ENCODE data around the gene PLXNB2. TPM values are rescaled to one million over a fixed set of nuclear protein-coding genes. Genes with fewer than 3 reads are reported as not detected.

PLXNB2 gene
- polyA plus RNA-seq, 1 donor: 109 TPM

DNA sequence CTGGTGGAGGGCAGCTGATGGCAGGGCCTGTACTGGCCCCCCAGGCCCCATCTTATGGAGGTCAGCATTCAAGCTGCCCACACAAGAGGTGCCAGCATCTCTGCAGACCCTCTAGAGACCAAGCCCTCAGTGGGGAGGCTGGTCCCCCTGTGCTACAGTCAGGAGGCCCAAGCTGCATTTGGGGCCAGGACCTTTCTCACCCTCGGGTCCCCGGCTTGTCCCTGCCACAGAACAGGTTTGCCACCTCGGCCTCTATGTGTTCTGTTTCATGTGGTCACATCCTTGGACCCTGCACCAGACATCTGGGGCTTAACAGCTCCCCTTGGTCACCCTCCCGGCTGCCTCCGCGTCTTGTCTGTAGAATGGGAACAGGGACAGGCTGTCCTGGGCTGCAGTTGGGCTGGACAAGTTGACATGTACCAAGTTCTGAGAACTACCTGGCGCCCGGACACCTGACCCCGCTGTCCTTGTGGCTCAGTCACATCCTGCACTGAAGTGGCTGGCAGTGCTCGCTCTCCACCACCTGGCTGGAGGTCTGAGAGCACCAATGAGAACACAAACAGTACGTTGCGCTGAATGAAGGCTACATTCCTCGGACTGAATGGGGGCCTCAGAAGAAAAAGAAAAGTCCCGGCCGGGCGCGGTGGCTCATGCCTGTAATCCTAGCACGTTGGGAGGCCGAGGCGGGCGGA lies 2.7 kb upstream of the PLXNB2 start:
- DNase-seq: no peak

DNA sequence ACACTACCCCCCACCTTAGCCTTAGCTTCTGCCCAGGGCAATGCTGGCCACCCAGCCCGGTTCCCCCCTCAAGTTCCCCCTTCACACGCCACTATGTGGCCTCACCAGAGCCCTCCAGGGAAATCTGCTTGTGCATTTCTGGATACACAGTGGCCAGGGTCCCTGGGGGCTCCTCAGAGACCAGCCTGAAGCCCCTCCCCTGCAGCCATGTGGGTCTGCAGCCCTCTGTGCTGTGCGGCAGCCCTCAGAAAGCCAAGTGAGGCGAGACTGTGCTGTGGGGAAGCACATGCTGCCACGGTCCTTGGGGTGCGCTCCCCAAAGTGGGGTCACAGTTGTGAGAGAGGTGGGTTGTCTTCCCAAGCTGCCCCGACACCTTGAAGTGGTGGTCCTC lies 2.1 kb upstream of the PLXNB2 start:
- DNase-seq: no peak

DNA sequence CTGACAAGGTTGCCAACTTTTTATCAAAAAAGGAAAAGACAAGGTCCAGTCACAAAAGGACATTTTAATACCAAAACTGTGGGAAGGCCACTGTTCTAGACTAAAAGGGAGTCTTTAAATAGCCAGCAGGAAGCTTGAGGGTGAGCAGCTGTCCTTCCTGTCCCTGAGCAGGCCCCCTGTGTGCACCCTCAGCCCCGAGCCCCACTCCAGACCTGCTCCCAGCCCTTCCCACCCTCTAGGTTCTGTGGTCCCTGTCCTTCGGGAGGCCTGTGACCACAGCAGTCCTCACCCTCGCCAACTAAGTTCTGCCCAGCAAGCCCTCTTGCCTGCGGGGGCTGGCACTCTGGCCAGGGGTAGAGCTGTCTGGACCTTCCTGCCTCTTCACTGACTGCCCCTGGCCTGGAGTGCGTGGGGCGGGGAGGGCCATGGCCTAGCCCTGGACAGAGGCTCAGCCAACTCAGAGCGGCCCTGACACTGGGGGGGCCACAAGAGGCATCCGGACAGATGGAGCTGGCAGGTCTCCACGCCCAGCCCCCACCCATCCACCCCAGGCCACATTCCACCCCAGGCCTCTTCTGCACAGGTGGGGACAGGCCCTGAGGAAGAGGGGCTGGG lies 1.6 kb upstream of the PLXNB2 start:
- no peak for DNase-seq

DNA sequence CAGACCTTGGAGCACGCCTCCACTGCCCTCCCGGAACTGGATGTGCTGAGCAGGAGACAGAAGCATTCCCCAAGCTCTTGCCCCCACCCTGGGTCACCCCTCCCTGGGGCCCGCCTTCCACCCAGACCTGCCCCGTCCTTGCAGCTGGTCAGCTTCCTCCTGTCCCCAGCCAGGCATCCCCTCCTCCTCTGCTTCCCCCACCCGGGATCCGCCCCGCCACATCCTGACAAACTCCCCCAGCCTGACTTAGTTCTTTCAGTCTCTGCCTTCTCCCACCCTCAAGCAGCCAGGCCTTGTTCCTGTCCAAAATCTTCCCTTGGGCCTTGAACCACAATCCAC lies 1.1 kb upstream of the PLXNB2 start:
- DNase-seq: peak; percentile 62

DNA sequence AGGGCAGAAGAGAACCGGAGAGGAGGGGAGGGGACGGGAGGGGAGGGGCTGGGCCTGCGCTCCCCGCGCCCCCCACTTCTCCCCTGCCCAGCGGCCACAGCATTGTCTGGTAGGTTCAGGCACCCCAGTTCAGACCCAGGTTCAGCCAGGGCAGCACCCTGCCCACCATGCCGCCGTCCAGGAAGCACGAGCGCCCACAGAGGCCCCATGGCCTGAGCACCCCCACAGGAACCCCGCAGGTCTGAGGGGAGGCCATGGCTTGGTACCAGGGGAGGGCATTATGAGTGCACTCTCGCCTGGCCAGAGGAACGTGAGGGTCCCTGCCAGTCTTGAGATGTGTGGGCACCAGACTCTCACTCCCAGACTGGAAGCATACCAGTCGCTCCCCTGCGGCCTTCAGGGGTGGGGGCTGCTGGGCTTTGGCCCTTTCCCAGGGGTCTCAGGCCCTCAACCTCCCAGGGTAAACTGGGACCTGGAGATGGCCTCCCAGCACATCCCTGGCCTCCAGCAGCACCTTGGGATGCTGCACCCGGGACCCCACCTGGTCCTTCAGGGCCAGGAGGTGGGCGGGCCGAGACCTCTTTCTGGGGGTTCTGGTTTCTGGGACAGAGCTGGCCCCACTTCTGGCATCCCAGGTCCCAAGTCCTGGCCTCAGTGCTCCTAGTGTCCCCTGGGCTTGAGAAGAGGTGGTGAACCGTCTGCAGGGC lies 597 bp upstream of the PLXNB2 start:
- DNase-seq: no peak

DNA sequence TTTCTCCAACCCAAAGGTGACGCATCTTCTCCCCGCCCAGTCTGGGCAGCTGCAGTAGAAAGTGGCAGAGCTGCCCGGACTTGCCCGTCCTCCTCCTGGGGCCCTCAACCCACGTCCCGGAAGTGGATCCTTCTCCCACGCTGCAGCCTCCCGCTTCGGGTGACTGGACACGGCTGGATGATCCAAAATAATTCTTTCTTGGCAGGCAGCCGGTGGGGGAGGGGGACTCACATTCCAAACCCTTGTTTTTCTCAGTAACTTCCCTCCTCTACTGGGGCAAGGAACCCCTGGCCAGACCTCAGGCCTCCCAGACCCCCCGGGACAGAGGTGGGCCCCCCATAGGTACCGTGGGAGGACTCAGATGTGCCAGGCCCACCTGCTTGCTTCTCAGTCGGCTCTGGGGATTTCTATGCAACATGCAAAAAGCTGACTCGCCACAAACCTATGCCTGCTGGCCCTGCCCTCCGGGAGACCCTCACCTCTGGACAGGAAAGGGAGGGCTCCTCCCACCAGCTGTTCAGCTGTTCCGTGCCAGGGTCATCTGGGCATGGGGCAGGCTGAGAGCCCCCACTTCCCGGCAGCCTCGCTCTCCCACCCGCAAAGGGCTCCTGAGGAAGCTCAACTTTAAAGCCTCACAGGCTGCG lies 1.4 kb downstream of the PLXNB2 start:
- peak; percentile 72 for DNase-seq

DNA sequence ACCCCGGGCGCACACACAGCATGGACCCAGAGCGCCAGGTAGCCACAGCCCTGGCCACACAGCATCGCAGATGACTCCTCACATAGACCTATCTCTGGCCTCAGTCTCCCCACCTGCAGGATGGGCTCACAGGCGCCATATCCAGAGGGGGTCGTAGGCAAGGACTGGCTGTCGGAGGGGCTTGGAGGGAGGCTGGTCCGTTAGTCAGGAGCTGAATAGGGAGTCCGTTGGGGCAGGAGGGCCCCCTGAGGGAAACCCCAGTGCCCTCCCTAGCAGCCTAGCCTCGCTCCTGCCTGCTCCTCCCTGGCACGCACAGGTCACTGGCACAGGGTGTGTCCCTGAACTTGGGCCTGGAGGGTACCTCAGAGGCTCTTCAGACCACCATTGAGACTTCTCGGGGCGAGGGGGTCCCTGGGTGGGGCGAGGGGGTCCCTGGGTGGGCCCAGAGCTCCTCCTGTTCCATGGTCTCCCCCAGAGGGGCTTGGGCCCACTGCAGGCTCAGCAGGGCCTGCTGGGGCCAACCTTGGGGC lies 2.0 kb downstream of the PLXNB2 start:
- DNase-seq: no peak

DNA sequence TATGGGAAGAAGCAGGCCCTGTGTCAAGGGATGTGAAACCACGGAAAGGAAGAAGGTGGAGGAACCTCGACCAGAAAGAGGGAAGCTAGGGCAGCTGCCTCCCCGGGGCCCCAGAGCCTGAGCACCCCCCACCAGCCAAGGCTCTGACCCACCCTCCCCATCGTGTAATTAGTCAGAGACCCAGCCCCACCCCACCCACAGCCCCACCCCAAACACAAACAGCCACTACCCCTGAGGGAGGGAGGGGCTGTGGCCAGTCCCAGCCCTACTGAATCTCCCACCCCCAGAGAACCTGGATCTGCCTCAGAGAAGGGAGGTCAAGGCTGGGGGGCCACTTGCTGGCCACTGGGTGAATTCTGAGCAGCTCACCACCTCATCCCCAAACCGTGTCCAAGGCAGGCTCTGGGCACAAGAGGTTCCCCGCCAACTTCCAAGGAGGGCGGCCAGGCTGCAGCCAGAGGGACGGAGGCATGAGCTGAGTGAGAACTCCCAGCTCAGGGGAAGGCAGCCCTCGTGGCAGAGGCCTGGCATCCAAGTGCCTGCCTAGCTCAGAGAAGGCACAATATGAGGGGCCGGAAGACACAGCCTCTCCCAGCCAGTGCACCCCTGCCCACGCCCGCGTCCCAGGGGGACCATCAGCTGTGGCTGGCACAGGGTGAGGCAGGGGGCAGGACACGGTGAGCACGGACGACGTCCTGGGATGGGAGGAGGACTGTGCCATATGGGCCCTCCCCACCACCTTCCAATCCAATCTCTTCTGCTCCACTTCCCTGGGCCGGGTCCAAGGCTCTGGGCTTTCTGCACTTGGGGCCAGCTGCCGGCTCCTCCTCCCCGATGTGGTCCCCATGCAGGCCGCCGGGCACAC lies 2.7 kb downstream of the PLXNB2 start:
- no peak for DNase-seq

DNA sequence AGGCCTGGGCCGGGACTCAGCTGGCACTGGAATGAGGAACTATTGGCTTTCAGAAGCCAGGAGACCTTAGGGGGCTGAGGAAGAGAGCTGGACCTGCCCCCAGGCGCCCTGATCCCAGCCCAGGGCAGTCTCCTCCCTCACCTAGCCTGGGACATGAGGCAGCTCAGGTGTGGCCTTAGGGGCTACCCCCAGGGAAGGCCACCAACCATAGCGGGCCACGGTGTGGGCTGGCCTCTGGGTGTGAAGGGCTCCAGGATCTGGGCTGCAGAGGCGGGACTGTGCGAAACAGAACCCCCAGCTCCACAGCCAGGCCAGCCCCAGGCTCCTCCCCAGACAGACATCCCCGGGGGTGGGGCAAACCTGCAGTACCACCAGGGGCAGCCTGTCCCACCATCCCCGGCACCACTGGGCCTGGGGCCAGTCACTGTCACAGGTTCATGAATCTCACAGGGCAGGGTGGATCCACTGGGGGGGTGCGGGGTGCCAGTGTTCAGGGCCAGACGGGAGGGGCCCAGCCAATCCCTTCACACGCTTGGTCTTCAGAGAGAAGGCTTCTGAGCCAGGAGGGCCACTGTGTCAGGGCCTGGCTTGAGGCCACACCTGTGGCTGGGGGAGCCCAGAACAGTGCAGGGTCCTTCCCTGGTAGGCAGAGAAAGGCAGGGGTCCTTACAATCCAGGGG lies 3.5 kb downstream of the PLXNB2 start:
- no peak for DNase-seq

- no peak for DNase-seq
Observed at GRCh38 chr22:50303515-50303847, 4.0 kb downstream of the PLXNB2 start.

- no peak for DNase-seq
Observed at GRCh38 chr22:50302564-50302963, 4.9 kb downstream of the PLXNB2 start.

GRCh38 chr22:50302041-50302541 lies 5.4 kb downstream of the PLXNB2 start:
- DNase-seq: no peak

GRCh38 chr22:50301581-50301991 lies 5.9 kb downstream of the PLXNB2 start:
- no peak for DNase-seq

DNA sequence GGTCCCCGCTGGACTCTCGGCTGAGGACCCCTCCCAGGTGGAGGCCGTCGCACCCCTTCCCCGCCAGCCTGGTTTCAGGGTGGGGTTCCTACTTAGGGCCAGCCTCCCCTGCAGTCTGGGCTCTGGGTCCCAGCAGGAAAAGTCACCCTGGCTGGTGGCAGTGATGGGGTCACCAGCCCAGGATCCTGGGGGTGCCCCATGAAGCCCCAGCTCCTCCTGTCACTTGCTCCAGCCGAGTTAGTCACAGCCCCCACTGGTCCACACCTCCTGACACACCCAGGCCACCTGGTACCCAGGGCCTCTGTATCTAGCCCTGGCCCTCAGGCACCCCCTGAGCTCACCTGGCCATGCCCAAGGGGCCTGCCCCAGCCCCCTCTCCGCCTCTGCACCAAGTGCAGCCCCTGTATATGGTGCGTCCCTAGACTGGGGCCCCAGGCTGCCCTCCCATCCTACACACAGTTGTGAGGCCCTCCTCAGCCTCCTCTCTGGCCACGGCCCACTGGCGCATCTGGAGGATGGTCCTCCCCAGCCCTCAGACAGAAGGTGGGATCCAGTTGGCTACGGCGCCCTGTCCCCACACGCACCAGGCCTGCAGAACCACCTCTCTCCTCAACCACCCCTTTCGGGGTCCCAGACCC lies 6.7 kb downstream of the PLXNB2 start:
- DNase-seq: no peak

GRCh38 chr22:50299785-50300619 lies 7.4 kb downstream of the PLXNB2 start:
- DNase-seq: no peak

DNA sequence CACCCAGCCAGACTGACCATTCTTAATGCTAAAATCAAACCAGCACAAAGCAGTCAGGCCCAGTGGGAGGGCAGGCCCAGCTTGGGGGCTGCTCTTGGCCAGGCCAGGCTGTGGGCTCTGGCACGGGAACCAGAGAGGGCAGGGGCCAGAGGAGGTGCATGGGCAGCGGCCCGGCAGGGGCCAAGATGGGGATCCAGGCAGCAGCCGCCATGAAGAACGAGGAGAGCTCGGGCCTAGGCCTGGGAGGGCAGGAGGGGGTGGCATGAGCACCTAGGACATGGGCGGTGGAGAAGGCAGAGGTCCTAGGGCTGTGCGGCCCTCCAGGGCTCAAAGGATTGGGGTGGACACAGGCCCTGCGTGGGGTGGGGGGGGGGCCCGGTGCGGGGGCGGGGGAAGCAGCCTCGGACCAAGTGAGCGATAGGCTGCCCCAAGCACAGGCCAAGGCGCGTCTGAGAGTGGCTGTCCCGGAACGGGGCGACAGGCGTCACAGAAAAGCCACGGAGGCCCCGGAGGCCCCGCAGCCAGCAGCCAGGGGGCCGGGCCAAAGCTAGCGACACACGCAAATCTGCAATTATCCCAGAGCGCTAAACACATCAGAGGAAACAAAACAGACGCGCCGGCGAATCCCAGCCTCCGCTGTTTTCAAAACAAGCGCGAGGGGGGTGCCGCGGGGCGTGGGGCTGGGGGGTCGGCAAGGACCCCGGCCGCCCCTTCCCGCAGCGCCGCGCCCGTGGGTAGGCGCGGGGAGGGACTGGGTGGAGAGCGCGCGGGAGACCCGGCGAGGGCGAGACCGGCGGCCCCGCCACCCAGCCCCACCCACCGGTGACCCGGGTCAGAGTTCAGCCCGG lies 8.3 kb downstream of the PLXNB2 start:
- DNase-seq: no peak

GRCh38 chr22:50298266-50298637 lies 9.2 kb downstream of the PLXNB2 start:
- DNase-seq: no peak

DNA sequence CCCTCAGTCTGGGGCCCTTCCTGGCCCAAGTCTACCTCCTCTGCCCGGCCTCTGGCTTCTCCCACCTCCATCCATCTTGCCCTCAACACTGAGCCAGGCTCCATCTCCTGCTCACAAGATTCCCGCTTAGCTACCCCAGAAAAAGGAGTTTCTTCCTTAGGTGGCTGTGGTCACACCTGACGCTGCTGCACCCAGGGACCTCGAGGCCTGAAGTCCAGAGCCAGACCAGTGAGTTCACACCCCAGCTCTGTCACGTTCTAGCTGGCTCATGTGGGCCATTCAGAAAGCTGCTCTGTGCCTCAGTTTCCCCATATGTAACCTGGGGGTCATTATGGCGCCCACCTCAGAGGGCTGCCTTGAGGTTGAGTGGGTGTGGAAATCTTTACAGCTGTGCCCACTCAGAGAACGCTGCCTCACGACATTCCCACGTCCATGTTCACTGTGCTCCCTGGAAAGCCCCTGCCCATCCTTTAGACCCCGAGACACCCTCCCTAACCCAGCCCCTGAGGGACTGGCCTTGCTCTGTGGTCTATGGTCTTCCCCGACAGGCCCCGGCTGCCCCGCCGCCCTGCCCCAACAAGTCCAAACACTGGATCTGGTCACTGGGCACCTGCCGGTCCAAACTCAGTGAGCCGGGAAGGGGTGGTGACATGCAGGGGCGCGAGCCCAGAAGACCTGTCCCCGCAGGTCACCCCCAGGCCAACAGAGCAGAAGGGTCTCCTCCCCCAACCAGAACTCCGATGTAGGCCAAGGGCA lies 9.8 kb downstream of the PLXNB2 start:
- no peak for DNase-seq

Measured in hindlimb muscle (tissue), 1 donor.